B cell (primary cell): ENCODE results near the gene LRRC58.

Experiments
- EZH2 ChIP-seq: IDR thresholded peaks from 2 replicates; pipeline ENCODE4 v1.6.1; 2012; ENCODE audit warnings: borderline replicate concordance, low read depth, mild to moderate bottlenecking, moderate library complexity, low read length; ENCODE audit not compliant: insufficient read depth, poor library complexity, severe bottlenecking
- TF ChIP-seq, protein P1 (sequence below): fragments of 200-600 bp; IDR thresholded peaks from one replicate; pipeline ENCODE4 v1.8.0; 2022; ENCODE audit warnings: antibody characterized with exemption, mild to moderate bottlenecking

DNA sequence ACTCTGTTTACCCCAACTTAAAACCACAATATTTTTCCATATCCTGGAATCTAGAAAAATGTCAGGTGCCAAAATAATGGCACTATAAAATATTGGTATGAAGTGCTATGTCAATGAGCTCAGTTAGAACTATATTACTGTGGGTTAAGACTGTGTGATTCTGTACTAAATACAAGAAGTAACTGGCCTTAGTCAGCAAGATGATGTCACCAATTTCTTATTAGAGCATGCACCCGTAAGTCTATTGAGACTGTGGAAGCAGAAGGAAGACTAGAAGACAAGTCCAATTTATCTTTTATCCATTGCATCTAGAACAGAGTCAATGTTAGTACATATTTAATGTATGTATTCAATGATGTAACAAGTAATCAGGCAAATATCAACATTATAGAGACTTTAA lies 25.0 kb downstream of the LRRC58 start:
- TF ChIP-seq EZH2: no peak
- TF ChIP-seq, protein P1, sequence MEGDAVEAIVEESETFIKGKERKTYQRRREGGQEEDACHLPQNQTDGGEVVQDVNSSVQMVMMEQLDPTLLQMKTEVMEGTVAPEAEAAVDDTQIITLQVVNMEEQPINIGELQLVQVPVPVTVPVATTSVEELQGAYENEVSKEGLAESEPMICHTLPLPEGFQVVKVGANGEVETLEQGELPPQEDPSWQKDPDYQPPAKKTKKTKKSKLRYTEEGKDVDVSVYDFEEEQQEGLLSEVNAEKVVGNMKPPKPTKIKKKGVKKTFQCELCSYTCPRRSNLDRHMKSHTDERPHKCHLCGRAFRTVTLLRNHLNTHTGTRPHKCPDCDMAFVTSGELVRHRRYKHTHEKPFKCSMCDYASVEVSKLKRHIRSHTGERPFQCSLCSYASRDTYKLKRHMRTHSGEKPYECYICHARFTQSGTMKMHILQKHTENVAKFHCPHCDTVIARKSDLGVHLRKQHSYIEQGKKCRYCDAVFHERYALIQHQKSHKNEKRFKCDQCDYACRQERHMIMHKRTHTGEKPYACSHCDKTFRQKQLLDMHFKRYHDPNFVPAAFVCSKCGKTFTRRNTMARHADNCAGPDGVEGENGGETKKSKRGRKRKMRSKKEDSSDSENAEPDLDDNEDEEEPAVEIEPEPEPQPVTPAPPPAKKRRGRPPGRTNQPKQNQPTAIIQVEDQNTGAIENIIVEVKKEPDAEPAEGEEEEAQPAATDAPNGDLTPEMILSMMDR: no peak
